Germinal center (tissue), 1 donor: ENCODE measurements around the gene TNXB.
A peak's percentile ranks its signal among the peaks of the same experiment; 100 is the strongest.
"Not testable (repeated sequence)": the region's sequence is repeated elsewhere in the genome, so short reads cannot be mapped to it uniquely, and the experiment has no call there.

Experiments used
- DNase-seq: peaks from one replicate; pipeline ENCODE4 v3.0.0; 2012; ENCODE audit warnings: mixed read lengths, low spot score

Gene TNXB

GRCh38 chr6:32144238-32144637 lies 35.1 kb upstream of the TNXB start:
- not testable (repeated sequence) for DNase-seq

GRCh38 chr6:32140420-32141046 lies 31.4 kb upstream of the TNXB start:
- DNase-seq: no peak

- DNase-seq: no peak
Measured at GRCh38 chr6:32139590-32139989, 30.5 kb upstream of the TNXB start.

- DNase-seq: no peak
Measured at GRCh38 chr6:32137454-32137853, 28.3 kb upstream of the TNXB start.

- no peak for DNase-seq
Measured at GRCh38 chr6:32133786-32134185, 24.6 kb upstream of the TNXB start.

- no peak for DNase-seq
Measured at GRCh38 chr6:32132110-32132509, 23.0 kb upstream of the TNXB start.

- no peak for DNase-seq
Measured at GRCh38 chr6:32131439-32131948, 22.4 kb upstream of the TNXB start.

GRCh38 chr6:32129297-32130088 lies 20.4 kb upstream of the TNXB start:
- no peak for DNase-seq

- DNase-seq: no peak
Measured at GRCh38 chr6:32128751-32129296, 19.7 kb upstream of the TNXB start.

- DNase-seq: peak; percentile 99
Measured at GRCh38 chr6:32127717-32128592, 18.8 kb upstream of the TNXB start, which contains the start of gene ATF6B. Gene ATF6B, minus strand, starts transcription at chr6:32128246. Its CDS starts 39 bp downstream, at chr6:32128207.

GRCh38 chr6:32127409-32127716 lies 18.2 kb upstream of the TNXB start:
- no peak for DNase-seq

GRCh38 chr6:32126880-32127279 lies 17.7 kb upstream of the TNXB start:
- no peak for DNase-seq

GRCh38 chr6:32123681-32124080 lies 14.5 kb upstream of the TNXB start:
- no peak for DNase-seq

- no peak for DNase-seq
Measured at GRCh38 chr6:32120573-32121059, 11.5 kb upstream of the TNXB start.

GRCh38 chr6:32118782-32119628 lies 9.9 kb upstream of the TNXB start:
- DNase-seq: peak; percentile 74

GRCh38 chr6:32117461-32117860 lies 8.3 kb upstream of the TNXB start:
- DNase-seq: no peak

- DNase-seq: peak; percentile 39
Measured at GRCh38 chr6:32116674-32117073, 7.5 kb upstream of the TNXB start.

GRCh38 chr6:32115623-32116022 lies 6.5 kb upstream of the TNXB start:
- DNase-seq: no peak

- no peak for DNase-seq
Measured at GRCh38 chr6:32114796-32115195, 5.7 kb upstream of the TNXB start.

- DNase-seq: no peak
Measured at GRCh38 chr6:32113386-32114352, 4.5 kb upstream of the TNXB start.
